Activated naive CD8-positive, alpha-beta T cell treated with anti-CD3 and anti-CD28 coated beads, Interleukin-2, amount 50 U/mL, for 24 hours (primary cell): ENCODE measurements around the gene ANKRD9.

Experiments used
- ATAC-seq: fragments of 150-1000 bp; cut with Tn5 transposase; one replicate; pipeline ENCODE4 v1.10.0; 2021
- DNase-seq: peaks from one replicate; pipeline ENCODE4 v3.0.0; 2021
- H3K27ac Mint-ChIP-seq: one replicate; pipeline ENCODE4 v1.8.0; 2021; ENCODE audit warnings: mild to moderate bottlenecking, mixed read lengths
- H3K27me3 Mint-ChIP-seq: one replicate; pipeline ENCODE4 v1.8.0; 2021; ENCODE audit warnings: mixed read lengths
- H3K36me3 Mint-ChIP-seq: one replicate; pipeline ENCODE4 v1.8.0; 2021; ENCODE audit warnings: low read depth, mixed read lengths
- H3K4me1 Mint-ChIP-seq: one replicate; pipeline ENCODE4 v1.8.0; 2021; ENCODE audit warnings: mixed read lengths
- H3K4me3 Mint-ChIP-seq: one replicate; pipeline ENCODE4 v1.8.0; 2021; ENCODE audit warnings: mild to moderate bottlenecking, moderate library complexity, mixed read lengths
- H3K9me3 Mint-ChIP-seq: one replicate; pipeline ENCODE4 v1.8.0; 2021; ENCODE audit warnings: mixed read lengths

ANKRD9 gene

GRCh38 chr14:102486513-102487203 is 22.9 kb downstream of the ANKRD9 start:
- no peaks in the 10 kb centered on the region for H3K9me3 Mint-ChIP-seq
- H3K4me1 Mint-ChIP-seq: no peaks in the 10 kb centered on the region
- no peaks in the 10 kb centered on the region for H3K27me3 Mint-ChIP-seq
- H3K4me3 Mint-ChIP-seq: no peak overlapping the region
- peaks cover 8% of the 10 kb centered on the region for H3K36me3 Mint-ChIP-seq
- ATAC-seq (no peak), DNase-seq (no peak)
- no peak overlapping the region for H3K27ac Mint-ChIP-seq

- Mint-ChIP-seq H3K27ac (no peak overlapping the region), H3K4me1 (no peaks in the 10 kb centered on the region), H3K9me3 (no peaks in the 10 kb centered on the region), H3K36me3 (peaks cover 8% of the 10 kb centered on the region), H3K4me3 (no peak overlapping the region), H3K27me3 (no peaks in the 10 kb centered on the region)
- DNase-seq (no peak), ATAC-seq (no peak)
Observed at GRCh38 chr14:102485693-102486512, 23.7 kb downstream of the ANKRD9 start.

- Mint-ChIP-seq H3K9me3 (no peaks in the 10 kb centered on the region), H3K4me1 (peaks cover 3% of the 10 kb centered on the region), H3K4me3 (no peak overlapping the region), H3K36me3 (peaks cover 8% of the 10 kb centered on the region), H3K27me3 (no peaks in the 10 kb centered on the region), H3K27ac (no peak overlapping the region)
- DNase-seq (no peak), ATAC-seq (no peak)
Observed at GRCh38 chr14:102484316-102484715, 25.3 kb downstream of the ANKRD9 start.

- Mint-ChIP-seq H3K9me3 (no peaks in the 10 kb centered on the region), H3K27ac (no peak overlapping the region), H3K27me3 (no peaks in the 10 kb centered on the region), H3K36me3 (peaks cover 8% of the 10 kb centered on the region), H3K4me3 (no peak overlapping the region), H3K4me1 (peaks cover 3% of the 10 kb centered on the region)
- ATAC-seq (no peak), DNase-seq (no peak)
Observed at GRCh38 chr14:102481791-102482238, 27.8 kb downstream of the ANKRD9 start.

GRCh38 chr14:102481371-102481770 is 28.2 kb downstream of the ANKRD9 start:
- no peak for ATAC-seq
- H3K27ac Mint-ChIP-seq: no peak overlapping the region
- peaks cover 8% of the 10 kb centered on the region for H3K36me3 Mint-ChIP-seq
- H3K27me3 Mint-ChIP-seq: no peaks in the 10 kb centered on the region
- DNase-seq: no peak
- H3K4me1 Mint-ChIP-seq: peaks cover 3% of the 10 kb centered on the region
- H3K4me3 Mint-ChIP-seq: no peak overlapping the region
- H3K9me3 Mint-ChIP-seq: no peaks in the 10 kb centered on the region

- Mint-ChIP-seq H3K36me3 (peaks cover 8% of the 10 kb centered on the region), H3K4me3 (no peak overlapping the region), H3K27ac (peak overlapping the region; percentile 33), H3K27me3 (no peaks in the 10 kb centered on the region), H3K9me3 (no peaks in the 10 kb centered on the region), H3K4me1 (peaks cover 3% of the 10 kb centered on the region)
- no peak for DNase-seq
- no peak for ATAC-seq
Observed at GRCh38 chr14:102479777-102480176, 29.8 kb downstream of the ANKRD9 start.

GRCh38 chr14:102479107-102479506 is 30.5 kb downstream of the ANKRD9 start:
- no peak for ATAC-seq
- no peaks in the 10 kb centered on the region for H3K27me3 Mint-ChIP-seq
- H3K9me3 Mint-ChIP-seq: no peaks in the 10 kb centered on the region

GRCh38 chr14:102474934-102475333 is 34.6 kb downstream of the ANKRD9 start:
- no peak overlapping the region for H3K4me3 Mint-ChIP-seq
- peaks cover 1% of the 10 kb centered on the region for H3K36me3 Mint-ChIP-seq
- ATAC-seq (no peak), DNase-seq (no peak)
- no peaks in the 10 kb centered on the region for H3K27me3 Mint-ChIP-seq
- H3K4me1 Mint-ChIP-seq: peaks cover 3% of the 10 kb centered on the region
- H3K9me3 Mint-ChIP-seq: no peaks in the 10 kb centered on the region
- H3K27ac Mint-ChIP-seq: no peak overlapping the region

More at GRCh38 chr14:102479107-102479506, 30.5 kb downstream of the ANKRD9 start:
- H3K27ac Mint-ChIP-seq: no peak overlapping the region
- H3K4me3 Mint-ChIP-seq: no peak overlapping the region
- peaks cover 3% of the 10 kb centered on the region for H3K4me1 Mint-ChIP-seq
- no peak for DNase-seq
- H3K36me3 Mint-ChIP-seq: peaks cover 8% of the 10 kb centered on the region

GRCh38 chr14:102473559-102473958 is 36.0 kb downstream of the ANKRD9 start:
- no peak for ATAC-seq
- no peaks in the 10 kb centered on the region for H3K27me3 Mint-ChIP-seq
- no peak overlapping the region for H3K4me3 Mint-ChIP-seq
- DNase-seq: no peak
- no peak overlapping the region for H3K27ac Mint-ChIP-seq
- H3K9me3 Mint-ChIP-seq: no peaks in the 10 kb centered on the region
- H3K4me1 Mint-ChIP-seq: no peaks in the 10 kb centered on the region
- peaks cover 9% of the 10 kb centered on the region for H3K36me3 Mint-ChIP-seq

GRCh38 chr14:102472791-102473150 is 36.8 kb downstream of the ANKRD9 start:
- Mint-ChIP-seq H3K27ac (no peak overlapping the region), H3K36me3 (peaks cover 12% of the 10 kb centered on the region), H3K9me3 (no peaks in the 10 kb centered on the region), H3K27me3 (no peaks in the 10 kb centered on the region), H3K4me1 (no peaks in the 10 kb centered on the region), H3K4me3 (no peak overlapping the region)
- ATAC-seq (no peak), DNase-seq (no peak)

- no peaks in the 10 kb centered on the region for H3K9me3 Mint-ChIP-seq
- H3K4me1 Mint-ChIP-seq: no peaks in the 10 kb centered on the region
- no peak for ATAC-seq
- DNase-seq: no peak
- no peak overlapping the region for H3K27ac Mint-ChIP-seq
- no peaks in the 10 kb centered on the region for H3K27me3 Mint-ChIP-seq
- H3K36me3 Mint-ChIP-seq: peaks cover 12% of the 10 kb centered on the region
- H3K4me3 Mint-ChIP-seq: no peak overlapping the region
Observed at GRCh38 chr14:102471921-102472790, 37.4 kb downstream of the ANKRD9 start.

- Mint-ChIP-seq H3K9me3 (no peaks in the 10 kb centered on the region), H3K4me1 (no peaks in the 10 kb centered on the region), H3K27ac (no peak overlapping the region), H3K4me3 (no peak overlapping the region), H3K36me3 (peaks cover 24% of the 10 kb centered on the region), H3K27me3 (no peaks in the 10 kb centered on the region)
- DNase-seq (no peak), ATAC-seq (no peak)
Observed at GRCh38 chr14:102469261-102469660, 40.3 kb downstream of the ANKRD9 start.

GRCh38 chr14:102464846-102465341 is 44.7 kb downstream of the ANKRD9 start:
- Mint-ChIP-seq H3K4me3 (no peak overlapping the region), H3K27me3 (no peaks in the 10 kb centered on the region), H3K9me3 (no peaks in the 10 kb centered on the region), H3K4me1 (peaks cover 5% of the 10 kb centered on the region), H3K27ac (no peak overlapping the region), H3K36me3 (peaks cover 22% of the 10 kb centered on the region)
- ATAC-seq: no peak
- no peak for DNase-seq

GRCh38 chr14:102464006-102464405 is 45.6 kb downstream of the ANKRD9 start:
- Mint-ChIP-seq H3K9me3 (no peaks in the 10 kb centered on the region), H3K36me3 (peaks cover 19% of the 10 kb centered on the region), H3K4me3 (no peak overlapping the region), H3K27me3 (no peaks in the 10 kb centered on the region), H3K4me1 (peaks cover 5% of the 10 kb centered on the region), H3K27ac (no peak overlapping the region)
- DNase-seq: no peak
- ATAC-seq: no peak
